CD14-positive monocyte (primary cell): Measurements from ENCODE around the gene CASP10. TPM values are rescaled to one million over a fixed set of nuclear protein-coding genes. Genes with fewer than 3 reads are reported as not detected.
"Not testable (repeated sequence)": the region's sequence is repeated elsewhere in the genome, so short reads cannot be mapped to it uniquely, and the experiment has no call there.

ENCODE experiments used
- DNase-seq, 3 donors: peaks; one replicate each; pipeline ENCODE4 v3.0.0-alpha.2; 2011 to 2022
- H2AFZ ChIP-seq: 2 replicates; pipeline ENCODE4 v1.6.0; 2012; ENCODE audit warnings: mild to moderate bottlenecking, low read depth, low read length, inconsistent platforms; ENCODE audit not compliant: insufficient read depth, poor library complexity, severe bottlenecking
- H3K27ac ChIP-seq, 2 donors: 1 replicate in 1 of 2; 2 replicates in 1 of 2; pipeline ENCODE4 v1.5.1; 2012 to 2013; ENCODE audit warnings: low read length in 2 of 2, control low read depth in 1 of 2, inconsistent platforms in 1 of 2, low read depth in 1 of 2, mild to moderate bottlenecking in 1 of 2
- H3K27me3 ChIP-seq, 2 donors: one replicate each; pipeline versions ENCODE4 v1.6.0 to v1.6.1; 2011 to 2013; ENCODE audit warnings: low read length in 2 of 2; ENCODE audit not compliant: control insufficient read depth in 2 of 2, insufficient read depth in 2 of 2
- H3K36me3 ChIP-seq, 2 donors: replicated peaks in 1 of 2; 1 replicate in 1 of 2; 2 replicates in 1 of 2; pipeline versions ENCODE4 v1.5.1 to v1.6.1; 2012 to 2013; ENCODE audit warnings: low read length in 2 of 2, control low read depth in 1 of 2, inconsistent platforms in 1 of 2, mild to moderate bottlenecking in 1 of 2; ENCODE audit not compliant: insufficient read depth in 2 of 2, control insufficient read depth in 1 of 2
- H3K4me1 ChIP-seq, 2 donors: 1 replicate in 1 of 2; 2 replicates in 1 of 2; pipeline versions ENCODE4 v1.5.1 to v1.6.1; 2012 to 2013; ENCODE audit warnings: low read length in 2 of 2, control low read depth in 1 of 2, inconsistent platforms in 1 of 2, mild to moderate bottlenecking in 1 of 2, moderate library complexity in 1 of 2; ENCODE audit not compliant: insufficient read depth in 2 of 2, control insufficient read depth in 1 of 2
- H3K4me2 ChIP-seq: replicated peaks from 2 replicates; pipeline ENCODE3; 2012; ENCODE audit warnings: low read length, moderate library complexity, mild to moderate bottlenecking; ENCODE audit not compliant: poor library complexity, severe bottlenecking; ENCODE audit errors: extremely low read depth
- H3K4me3 ChIP-seq, 3 experiments: fragments of 200-600 bp in 1 of 3; sonication (generic) in 1 of 3; replicated peaks in 1 of 3; 1 replicate in 2 of 3; 2 replicates in 1 of 3; pipeline ENCODE4 v1.5.1; 2011 to 2013; ENCODE audit warnings: low read length in 3 of 3, mild to moderate bottlenecking in 3 of 3, control low read depth in 2 of 3, low read depth in 2 of 3, inconsistent platforms in 1 of 3, moderate library complexity in 1 of 3
- H3K79me2 ChIP-seq: 2 replicates; pipeline ENCODE4 v1.6.0; 2012; ENCODE audit warnings: mild to moderate bottlenecking, control low read depth, inconsistent platforms, low read length, moderate library complexity; ENCODE audit not compliant: insufficient read depth
- H3K9ac ChIP-seq: 2 replicates; pipeline ENCODE4 v1.6.0; 2017; ENCODE audit warnings: low read length, mild to moderate bottlenecking; ENCODE audit not compliant: insufficient read depth, poor library complexity, severe bottlenecking
- H3K9me3 ChIP-seq, 2 donors: replicated peaks in 1 of 2; 1 replicate in 1 of 2; 2 replicates in 1 of 2; pipeline versions ENCODE4 v1.5.1 to v1.6.1; 2012 to 2013; ENCODE audit warnings: low read length in 2 of 2, control low read depth in 1 of 2; ENCODE audit not compliant: control insufficient read depth in 1 of 2, insufficient read depth in 1 of 2
- H4K20me1 ChIP-seq: 2 replicates; pipeline ENCODE4 v1.6.0; 2012; ENCODE audit warnings: mild to moderate bottlenecking, low read length, control low read depth, moderate library complexity; ENCODE audit not compliant: insufficient read depth
- H3K27ac Mint-ChIP-seq, 7 donors: one replicate each; pipeline ENCODE4 v1.8.0; 2020; ENCODE audit warnings: mild to moderate bottlenecking in 7 of 7, mixed read lengths in 7 of 7, moderate library complexity in 6 of 7, inconsistent platforms in 2 of 7
- H3K27me3 Mint-ChIP-seq, 3 donors: one replicate each; pipeline ENCODE4 v1.8.0; 2021 to 2022; ENCODE audit warnings: low read depth in 3 of 3, mild to moderate bottlenecking in 3 of 3, mixed read lengths in 3 of 3, moderate library complexity in 3 of 3, inconsistent platforms in 1 of 3
- H3K36me3 Mint-ChIP-seq, 2 donors: one replicate each; pipeline ENCODE4 v1.8.0; 2020; ENCODE audit warnings: mixed read lengths in 2 of 2, inconsistent platforms in 1 of 2, mild to moderate bottlenecking in 1 of 2
- H3K4me1 Mint-ChIP-seq: one replicate; pipeline ENCODE4 v1.8.0; 2020; ENCODE audit warnings: mild to moderate bottlenecking, mixed read lengths
- H3K4me3 Mint-ChIP-seq, 2 donors: one replicate each; pipeline ENCODE4 v1.8.0; 2020; ENCODE audit warnings: mild to moderate bottlenecking in 2 of 2, mixed read lengths in 2 of 2, moderate library complexity in 1 of 2
- H3K9me3 Mint-ChIP-seq, 7 donors: one replicate each; pipeline ENCODE4 v1.8.0; 2020 to 2022; ENCODE audit warnings: mixed read lengths in 7 of 7, mild to moderate bottlenecking in 6 of 7, moderate library complexity in 6 of 7, inconsistent platforms in 2 of 7
- CTCF ChIP-seq: fragments of 200-600 bp; IDR thresholded peaks from one replicate; pipeline ENCODE4 v1.8.0; 2022; ENCODE audit warnings: antibody characterized with exemption, mild to moderate bottlenecking
- WGBS: methylation state at CpG from one replicate; pipeline ENCODE4 v1.1.5; 2013; ENCODE audit warnings: missing lambda C conversion rate; ENCODE audit not compliant: insufficient coverage; 5-methylcytosine and 5-hydroxymethylcytosine counted together
- intact Hi-C, 2 donors: fragments of 100-400 bp; cut with micrococcal nuclease; formaldehyde crosslinking; loops; one replicate each; pipeline versions ENCODE4 v1.15.0 to v1.15.1; 2023
- polyA plus RNA-seq, 3 donors: library from polyadenylated mRNA; depleted of rRNA in 1 of 3; unstranded in 2 of 3; stranded (reverse) in 1 of 3; fragments of 300-500 nt in 2 of 3; fragments of >200 nt in 1 of 3; fragmentation: Illumina TruSeq in 2 of 3; gene quantifications; 1 replicate in 2 of 3; 2 replicates in 1 of 3; pipeline ENCODE4 v1.2.3, GENCODE V29; 2012 to 2021

CASP10 gene
- polyA plus RNA-seq, 3 donors = 17.7 to 23.3 (median 18.9) TPM

- intact Hi-C loops = loop anchor here (5.0 to 10.0 kb wide), 3 partner anchors 52 to 215 kb away; partner anchors contain the start of genes HYCC2 (in 1 of the 2), NDUFB3 (in 1 of the 2) and ORC2 (in 1 of the 2)
- Mint-ChIP-seq H3K4me3 (no peak overlapping the region), H3K27ac (peak overlapping the region in 6 of 7 donors; percentile 7 to 80 (median 62)), H3K9me3 (peaks cover 0 to 9% (median 5%) of the 10 kb centered on the region in 7 donors), H3K27me3 (peaks cover 0 to 5% (median 2%) of the 10 kb centered on the region in 3 donors), H3K36me3 (peaks cover 0 to under 1% of the 10 kb centered on the region in 2 donors), H3K4me1 (peaks cover 36% of the 10 kb centered on the region)
- no CpG with 5 or more reads among the region's 3 CpGs for WGBS
- Histone ChIP-seq H3K27ac (peak overlapping the region in 1 of 2 donors; percentile 29), H2AFZ (no peak overlapping the region), H4K20me1 (peaks cover 12% of the 10 kb centered on the region), H3K4me3 (no peak overlapping the region), H3K4me1 (peaks cover 13 to 30% of the 10 kb centered on the region in 2 donors), H3K9me3 (peaks cover 0 to 19% of the 10 kb centered on the region in 2 donors), H3K79me2 (peaks cover 23% of the 10 kb centered on the region), H3K36me3 (no peaks in the 10 kb centered on the region), H3K9ac (no peak overlapping the region), H3K4me2 (no peak overlapping the region), H3K27me3 (no peaks in the 10 kb centered on the region)
- peak; percentile 48 to 70 (median 60) for DNase-seq
- TF ChIP-seq CTCF = no peak
Observed at GRCh38 chr2:201180010-201180409, 2.9 kb upstream of the CASP10 start.

- H3K36me3 Mint-ChIP-seq = peaks cover 26 to 31% of the 10 kb centered on the region in 2 donors
- Histone ChIP-seq H3K4me2 (peak overlapping the region; percentile 76), H3K9me3 (peaks cover 0 to 11% of the 10 kb centered on the region in 2 donors), H3K4me1 (peaks cover 28 to 58% of the 10 kb centered on the region in 2 donors), H3K4me3 (peak overlapping the region; percentile 76 to 99 (median 88)), H2AFZ (peak overlapping the region; percentile 64), H3K36me3 (peaks cover 14 to 31% of the 10 kb centered on the region in 2 donors), H3K27ac (peak overlapping the region in 1 of 2 donors; percentile 80), H3K27me3 (no peaks in the 10 kb centered on the region), H3K79me2 (peaks cover 57% of the 10 kb centered on the region), H4K20me1 (peaks cover 44% of the 10 kb centered on the region), H3K9ac (peak overlapping the region; percentile 61)
- peaks cover 0 to 2% (median 0%) of the 10 kb centered on the region in 3 donors for H3K27me3 Mint-ChIP-seq
- intact Hi-C loops = loop anchor here (5.0 to 10.0 kb wide), 3 partner anchors 49 to 219 kb away; partner anchors contain the start of genes HYCC2 (in 1 of the 2), NDUFB3 (in 1 of the 2) and ORC2 (in 1 of the 2)
- TF ChIP-seq CTCF = no peak
- H3K4me3 Mint-ChIP-seq = peak overlapping the region; percentile 84 to 95
- DNase-seq = no peak
- peak overlapping the region; percentile 84 to 93 (median 92) for H3K27ac Mint-ChIP-seq
- peaks cover 0 to 6% (median 4%) of the 10 kb centered on the region in 7 donors for H3K9me3 Mint-ChIP-seq
- H3K4me1 Mint-ChIP-seq = peaks cover 56% of the 10 kb centered on the region
- 0% methylated on average over 1 of the region's 4 CpGs for WGBS
Observed at GRCh38 chr2:201183365-201183727, 405 bp downstream of the CASP10 start.

GRCh38 chr2:201183835-201184234 is 894 bp downstream of the CASP10 start:
- not testable (repeated sequence) for H3K9me3 ChIP-seq, H2AFZ ChIP-seq, H3K27me3 Mint-ChIP-seq, H3K27me3 ChIP-seq, H3K9me3 Mint-ChIP-seq
- peak in 2 of 3 donors; percentile 38 to 39 for DNase-seq
- intact Hi-C loops = loop anchor here (5.0 to 10.0 kb wide), 3 partner anchors 48 to 219 kb away; partner anchors contain the start of genes HYCC2 (in 1 of the 2), NDUFB3 (in 1 of the 2) and ORC2 (in 1 of the 2)
- Histone ChIP-seq H3K4me3 (peak overlapping the region; percentile 76 to 99 (median 88)), H3K4me1 (peaks cover 28 to 58% of the 10 kb centered on the region in 2 donors), H3K4me2 (peak overlapping the region; percentile 76), H3K9ac (peak overlapping the region; percentile 61), H4K20me1 (peaks cover 49% of the 10 kb centered on the region), H3K36me3 (peaks cover 19 to 36% of the 10 kb centered on the region in 2 donors), H3K79me2 (peaks cover 62% of the 10 kb centered on the region), H3K27ac (peak overlapping the region in 1 of 2 donors; percentile 80)
- peaks cover 29 to 36% of the 10 kb centered on the region in 2 donors for H3K36me3 Mint-ChIP-seq
- peaks cover 58% of the 10 kb centered on the region for H3K4me1 Mint-ChIP-seq
- WGBS = no CpG with 5 or more reads among the region's 5 CpGs
- peak overlapping the region; percentile 83 to 95 for H3K4me3 Mint-ChIP-seq
- peak overlapping the region; percentile 78 to 92 (median 85) for H3K27ac Mint-ChIP-seq
